HepG2 (cell line): ENCODE measurements around the gene ADSS1. TPM values are rescaled to one million over a fixed set of nuclear protein-coding genes. Genes with fewer than 3 reads are reported as not detected.

ENCODE experiments used
- BHLHE40 ChIP-seq: IDR thresholded peaks from 2 replicates; pipeline ENCODE4 v1.6.1; 2011; ENCODE audit warnings: low read length, improper control_type of control experiment
- ETV5 ChIP-seq: IDR thresholded peaks from 2 replicates; pipeline ENCODE4 v1.6.1; 2018; ENCODE audit warnings: missing biosample characterization, missing genetic modification reagents, inconsistent platforms, borderline replicate concordance
- FIP1L1 ChIP-seq: fragments of 200-400 bp; formaldehyde crosslinking; IDR thresholded peaks from 2 replicates; pipeline ENCODE4 v1.6.1; 2018; ENCODE audit warnings: low read depth, mild to moderate bottlenecking, low read length, moderate library complexity, borderline replicate concordance; ENCODE audit not compliant: insufficient read depth
- MAFK ChIP-seq, 2 experiments: IDR thresholded peaks in 1 of 2; conservative IDR thresholded peaks in 1 of 2; 2 replicates each; pipeline ENCODE4 v1.6.1; 2011; ENCODE audit warnings: improper control_type of control experiment in 2 of 2, low read length in 2 of 2
- MED8 ChIP-seq: sonication (generic); formaldehyde crosslinking; IDR thresholded peaks from 2 replicates; pipeline ENCODE4 v1.8.1; 2023; ENCODE audit warnings: mild to moderate bottlenecking, missing genetic modification reagents; ENCODE audit not compliant: insufficient replicate concordance
- RBM22 ChIP-seq: fragments of 200-400 bp; formaldehyde crosslinking; optimal IDR thresholded peaks from 2 replicates; pipeline ENCODE3; 2017; ENCODE audit warnings: mild to moderate bottlenecking, low read length, moderate library complexity
- RBM39 ChIP-seq: fragments of 200-400 bp; formaldehyde crosslinking; IDR thresholded peaks from one replicate; pipeline ENCODE4 v1.6.1; 2018; ENCODE audit warnings: antibody characterized with exemption, mild to moderate bottlenecking, low read depth, low read length; ENCODE audit not compliant: poor library complexity, severe bottlenecking
- SIN3A ChIP-seq: IDR thresholded peaks from 2 replicates; pipeline ENCODE4 v1.6.1; 2011; ENCODE audit warnings: low read depth, mild to moderate bottlenecking, control low read depth, low read length, borderline replicate concordance
- SP5 ChIP-seq: IDR thresholded peaks from 2 replicates; pipeline ENCODE4 v1.6.1; 2016; ENCODE audit warnings: low read depth, borderline replicate concordance
- TBX2 ChIP-seq: sonication (generic); formaldehyde crosslinking; IDR thresholded peaks from 2 replicates; pipeline ENCODE4 v1.5.0; 2020; ENCODE audit warnings: missing genetic modification reagents, mild to moderate bottlenecking, borderline replicate concordance
- YEATS2 ChIP-seq: sonication (generic); formaldehyde crosslinking; IDR thresholded peaks from 2 replicates; pipeline ENCODE4 v1.4.0; 2020; ENCODE audit warnings: missing genetic modification reagents, borderline replicate concordance
- YEATS4 ChIP-seq: sonication (generic); formaldehyde crosslinking; IDR thresholded peaks from 2 replicates; pipeline ENCODE4 v1.4.0; 2020; ENCODE audit warnings: missing genetic modification reagents, borderline replicate concordance
- ZNF205 ChIP-seq: IDR thresholded peaks from 2 replicates; pipeline ENCODE4 v1.6.1; 2018; ENCODE audit warnings: missing biosample characterization, missing genetic modification reagents
- ZNF431 ChIP-seq: sonication (generic); formaldehyde crosslinking; IDR thresholded peaks from 2 replicates; pipeline ENCODE4 v1.9.0; 2022; ENCODE audit warnings: missing genetic modification reagents, low read depth, mild to moderate bottlenecking, borderline replicate concordance
- ZNF782 ChIP-seq: sonication (generic); formaldehyde crosslinking; IDR thresholded peaks from 2 replicates; pipeline ENCODE4 v1.4.0; 2020; ENCODE audit warnings: missing genetic modification reagents, mild to moderate bottlenecking, borderline replicate concordance
- polyA plus RNA-seq, 8 experiments: library from polyadenylated mRNA; depleted of rRNA in 3 of 8; stranded (reverse) in 7 of 8; unstranded in 1 of 8; fragments of >200 nt; fragmentation: Illumina TruSeq in 4 of 8; extraction: Trizol in 4 of 8; gene quantifications; 2 replicates each; pipeline versions ENCODE4 v1.2.1 to v1.2.3, GENCODE V29; 2011 to 2016; ENCODE audit warnings: low read depth in 4 of 8, missing spikeins in 1 of 8, mixed read lengths in 1 of 8; ENCODE audit not compliant: insufficient read depth in 1 of 8
- total RNA-seq, 5 experiments: library from RNA; depleted of rRNA; stranded (reverse); fragments of >200 nt; fragmentation: Illumina TruSeq; extraction: Trizol; gene quantifications; 2 replicates each; pipeline ENCODE4 v1.2.3, GENCODE V29; 2016; ENCODE audit warnings: low read depth in 1 of 5
- TF ChIP-seq, protein P1 (sequence below): sonication (generic); formaldehyde crosslinking; IDR thresholded peaks from 2 replicates; pipeline ENCODE4 v1.4.0; 2020; ENCODE audit warnings: missing genetic modification reagents
- TF ChIP-seq, protein P2 (sequence below): IDR thresholded peaks from 2 replicates; pipeline ENCODE4 v1.6.1; 2016; ENCODE audit warnings: missing genetic modification reagents, missing compliant biosample characterization
- TF ChIP-seq, protein P3 (sequence below): sonication (generic); formaldehyde crosslinking; IDR thresholded peaks from 2 replicates; pipeline ENCODE4 v1.9.0; 2021; ENCODE audit warnings: missing genetic modification reagents, borderline replicate concordance
- TF ChIP-seq, protein P4 (sequence below), 2 experiments: sonication (generic) in 1 of 2; formaldehyde crosslinking in 1 of 2; IDR thresholded peaks; 2 replicates each; pipeline versions ENCODE4 v1.4.0 to v1.6.1; 2018 to 2020; ENCODE audit warnings: missing genetic modification reagents in 2 of 2, borderline replicate concordance in 1 of 2, low read depth in 1 of 2, mild to moderate bottlenecking in 1 of 2, missing biosample characterization in 1 of 2

ADSS1 gene
- total and polyA plus RNA-seq, 2 of the 13 experiments (the other 11 are each of a cell fraction or from before 2014, with no cell fraction given): 1.0 to 36.7 TPM

DNA sequence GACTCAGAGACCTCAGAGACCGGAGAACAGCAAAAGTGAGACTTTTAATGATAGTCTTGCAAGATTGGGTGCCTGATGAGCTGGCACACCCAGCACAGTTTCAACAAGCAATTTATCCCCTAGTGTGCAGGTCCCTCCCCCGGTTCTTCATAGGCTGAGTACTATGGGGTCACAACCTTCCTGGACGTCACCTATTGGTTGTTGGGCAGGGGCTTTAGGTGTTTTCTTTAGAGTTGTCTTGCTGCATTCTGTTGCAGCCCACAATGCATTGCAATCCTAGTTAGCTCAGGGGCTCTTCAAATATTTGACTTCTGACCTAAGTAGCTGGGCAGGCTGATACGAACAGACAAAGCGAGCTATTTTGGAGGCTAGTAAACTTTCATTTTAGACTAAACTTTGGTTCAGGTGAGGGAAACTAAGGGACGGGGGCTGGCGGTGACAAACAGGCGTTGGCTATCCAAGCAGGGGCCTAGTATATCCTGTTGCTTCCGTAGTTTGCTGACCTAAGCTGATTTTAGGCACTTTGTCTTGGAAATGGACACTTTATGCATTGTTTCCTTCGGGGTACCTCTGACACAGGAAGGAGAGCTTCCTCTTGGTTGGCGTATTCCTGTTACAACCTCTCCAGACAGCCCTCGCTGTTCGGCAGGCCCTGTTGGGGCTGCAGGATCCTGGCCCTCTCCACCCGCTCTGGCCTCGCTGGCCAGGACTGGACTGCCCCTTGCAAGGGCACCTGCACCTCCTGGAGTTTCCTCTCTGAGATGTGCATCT, 43.0 kb downstream of the ADSS1 start (continued):
- no peak for TF ChIP-seq ZNF205 (CRISPR knock-in tag)
- peak; percentile 85 for TF ChIP-seq SIN3A
- TF ChIP-seq RBM39: no peak
- TF ChIP-seq BHLHE40: peak; percentile 21; the same call in 1 of the 2 replicates
- TF ChIP-seq YEATS2 (CRISPR knock-in tag): peak; percentile 76; the same call in 1 of the 2 replicates
- no peak for TF ChIP-seq FIP1L1
- TF ChIP-seq MED8: peak; percentile 57
- peak; percentile 63; the same call in 1 of the 2 replicates for TF ChIP-seq YEATS4
- TF ChIP-seq SP5: 0 out of 2 replicates have a peak, but pooled peaks have one; percentile 13
- TF ChIP-seq, protein P1, sequence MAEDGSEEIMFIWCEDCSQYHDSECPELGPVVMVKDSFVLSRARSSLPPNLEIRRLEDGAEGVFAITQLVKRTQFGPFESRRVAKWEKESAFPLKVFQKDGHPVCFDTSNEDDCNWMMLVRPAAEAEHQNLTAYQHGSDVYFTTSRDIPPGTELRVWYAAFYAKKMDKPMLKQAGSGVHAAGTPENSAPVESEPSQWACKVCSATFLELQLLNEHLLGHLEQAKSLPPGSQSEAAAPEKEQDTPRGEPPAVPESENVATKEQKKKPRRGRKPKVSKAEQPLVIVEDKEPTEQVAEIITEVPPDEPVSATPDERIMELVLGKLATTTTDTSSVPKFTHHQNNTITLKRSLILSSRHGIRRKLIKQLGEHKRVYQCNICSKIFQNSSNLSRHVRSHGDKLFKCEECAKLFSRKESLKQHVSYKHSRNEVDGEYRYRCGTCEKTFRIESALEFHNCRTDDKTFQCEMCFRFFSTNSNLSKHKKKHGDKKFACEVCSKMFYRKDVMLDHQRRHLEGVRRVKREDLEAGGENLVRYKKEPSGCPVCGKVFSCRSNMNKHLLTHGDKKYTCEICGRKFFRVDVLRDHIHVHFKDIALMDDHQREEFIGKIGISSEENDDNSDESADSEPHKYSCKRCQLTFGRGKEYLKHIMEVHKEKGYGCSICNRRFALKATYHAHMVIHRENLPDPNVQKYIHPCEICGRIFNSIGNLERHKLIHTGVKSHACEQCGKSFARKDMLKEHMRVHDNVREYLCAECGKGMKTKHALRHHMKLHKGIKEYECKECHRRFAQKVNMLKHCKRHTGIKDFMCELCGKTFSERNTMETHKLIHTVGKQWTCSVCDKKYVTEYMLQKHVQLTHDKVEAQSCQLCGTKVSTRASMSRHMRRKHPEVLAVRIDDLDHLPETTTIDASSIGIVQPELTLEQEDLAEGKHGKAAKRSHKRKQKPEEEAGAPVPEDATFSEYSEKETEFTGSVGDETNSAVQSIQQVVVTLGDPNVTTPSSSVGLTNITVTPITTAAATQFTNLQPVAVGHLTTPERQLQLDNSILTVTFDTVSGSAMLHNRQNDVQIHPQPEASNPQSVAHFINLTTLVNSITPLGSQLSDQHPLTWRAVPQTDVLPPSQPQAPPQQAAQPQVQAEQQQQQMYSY (CRISPR knock-in tag): no peak
- TF ChIP-seq ZNF782: no peak
- TF ChIP-seq ZNF431 (CRISPR knock-in tag): 0 out of 2 replicates have a peak, but pooled peaks have one; percentile 43
- peak; percentile 96 to 98 for TF ChIP-seq MAFK (conservative IDR thresholded peaks at IDR 0.05 in 1 of 2, IDR thresholded peaks at IDR 0.05 in 1 of 2; ENCODE audit: low read length in 2 of 2)
- peak; percentile 41 for TF ChIP-seq RBM22
- TF ChIP-seq, protein P2, sequence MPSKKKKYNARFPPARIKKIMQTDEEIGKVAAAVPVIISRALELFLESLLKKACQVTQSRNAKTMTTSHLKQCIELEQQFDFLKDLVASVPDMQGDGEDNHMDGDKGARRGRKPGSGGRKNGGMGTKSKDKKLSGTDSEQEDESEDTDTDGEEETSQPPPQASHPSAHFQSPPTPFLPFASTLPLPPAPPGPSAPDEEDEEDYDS (CRISPR knock-in tag): peak; percentile 98
- peak; percentile 55; the same call in 1 of the 2 replicates for TF ChIP-seq TBX2 (CRISPR knock-in tag)
- TF ChIP-seq ETV5: peak; percentile 38
- TF ChIP-seq, protein P3, sequence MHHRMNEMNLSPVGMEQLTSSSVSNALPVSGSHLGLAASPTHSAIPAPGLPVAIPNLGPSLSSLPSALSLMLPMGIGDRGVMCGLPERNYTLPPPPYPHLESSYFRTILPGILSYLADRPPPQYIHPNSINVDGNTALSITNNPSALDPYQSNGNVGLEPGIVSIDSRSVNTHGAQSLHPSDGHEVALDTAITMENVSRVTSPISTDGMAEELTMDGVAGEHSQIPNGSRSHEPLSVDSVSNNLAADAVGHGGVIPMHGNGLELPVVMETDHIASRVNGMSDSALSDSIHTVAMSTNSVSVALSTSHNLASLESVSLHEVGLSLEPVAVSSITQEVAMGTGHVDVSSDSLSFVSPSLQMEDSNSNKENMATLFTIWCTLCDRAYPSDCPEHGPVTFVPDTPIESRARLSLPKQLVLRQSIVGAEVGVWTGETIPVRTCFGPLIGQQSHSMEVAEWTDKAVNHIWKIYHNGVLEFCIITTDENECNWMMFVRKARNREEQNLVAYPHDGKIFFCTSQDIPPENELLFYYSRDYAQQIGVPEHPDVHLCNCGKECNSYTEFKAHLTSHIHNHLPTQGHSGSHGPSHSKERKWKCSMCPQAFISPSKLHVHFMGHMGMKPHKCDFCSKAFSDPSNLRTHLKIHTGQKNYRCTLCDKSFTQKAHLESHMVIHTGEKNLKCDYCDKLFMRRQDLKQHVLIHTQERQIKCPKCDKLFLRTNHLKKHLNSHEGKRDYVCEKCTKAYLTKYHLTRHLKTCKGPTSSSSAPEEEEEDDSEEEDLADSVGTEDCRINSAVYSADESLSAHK: no peak
- TF ChIP-seq, protein P4, sequence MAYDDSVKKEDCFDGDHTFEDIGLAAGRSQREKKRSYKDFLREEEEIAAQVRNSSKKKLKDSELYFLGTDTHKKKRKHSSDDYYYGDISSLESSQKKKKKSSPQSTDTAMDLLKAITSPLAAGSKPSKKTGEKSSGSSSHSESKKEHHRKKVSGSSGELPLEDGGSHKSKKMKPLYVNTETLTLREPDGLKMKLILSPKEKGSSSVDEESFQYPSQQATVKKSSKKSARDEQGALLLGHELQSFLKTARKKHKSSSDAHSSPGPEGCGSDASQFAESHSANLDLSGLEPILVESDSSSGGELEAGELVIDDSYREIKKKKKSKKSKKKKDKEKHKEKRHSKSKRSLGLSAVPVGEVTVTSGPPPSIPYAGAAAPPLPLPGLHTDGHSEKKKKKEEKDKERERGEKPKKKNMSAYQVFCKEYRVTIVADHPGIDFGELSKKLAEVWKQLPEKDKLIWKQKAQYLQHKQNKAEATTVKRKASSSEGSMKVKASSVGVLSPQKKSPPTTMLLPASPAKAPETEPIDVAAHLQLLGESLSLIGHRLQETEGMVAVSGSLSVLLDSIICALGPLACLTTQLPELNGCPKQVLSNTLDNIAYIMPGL (CRISPR knock-in tag; IDR thresholded peaks at IDR 0.05; ENCODE audit: borderline replicate concordance in 1 of 2, low read depth in 1 of 2): peak in 1 of 2 experiments; percentile 6; a peak in 1 of 4 replicates
